Colonic mucosa (tissue), 4 donors: Measurements from ENCODE around the gene ITGA1. TPM values are rescaled to one million over a fixed set of nuclear protein-coding genes. Genes with fewer than 3 reads are reported as not detected.
"Not testable (repeated sequence)": the region's sequence is repeated elsewhere in the genome, so short reads cannot be mapped to it uniquely, and the experiment has no call there.

Experiments
- DNase-seq: peaks from one replicate; pipeline ENCODE4 v3.0.0-alpha.2; 2020
- H3K27ac ChIP-seq: fragments of 200-600 bp; one replicate; pipeline ENCODE4 v1.8.0; 2021
- H3K27me3 ChIP-seq: fragments of 200-600 bp; one replicate; pipeline ENCODE4 v1.8.0; 2021
- H3K36me3 ChIP-seq: fragments of 200-600 bp; one replicate; pipeline ENCODE4 v1.8.0; 2021
- H3K4me1 ChIP-seq: fragments of 200-600 bp; one replicate; pipeline ENCODE4 v1.8.0; 2021; ENCODE audit warnings: mild to moderate bottlenecking
- H3K4me3 ChIP-seq: fragments of 200-600 bp; one replicate; pipeline ENCODE4 v1.8.0; 2021
- H3K9ac ChIP-seq, 2 donors: one replicate each; pipeline ENCODE4 v1.7.0; 2013; ENCODE audit warnings: control low read depth in 2 of 2, low read depth in 2 of 2, low read length in 2 of 2
- H3K9me3 ChIP-seq: fragments of 200-600 bp; one replicate; pipeline ENCODE4 v1.8.0; 2021
- intact Hi-C: fragments of 100-400 bp; cut with DNase I; formaldehyde crosslinking; loops from one replicate; pipeline ENCODE4 v1.14.1; 2022
- total RNA-seq, 2 donors: library from RNA; stranded (reverse); fragmentation: NEBNext Ultra II Directional in 1 of 2; extraction: Animal tissue kit (Norgen Biotek cat#: 25700) in 1 of 2; gene quantifications; one replicate each; pipeline ENCODE4 v1.2.1, GENCODE V29; 2021
- TF ChIP-seq, protein P1 (sequence below): fragments of 200-600 bp; IDR thresholded peaks from one replicate; pipeline ENCODE4 v1.8.0; 2022; ENCODE audit warnings: antibody characterized with exemption, mild to moderate bottlenecking
- donor health status: healthy.
- donor health status: DM: no; HTN: no; CAD: no.
- donor health status: DM: no; HTN: no; CAD: no.

ITGA1 gene
- total RNA-seq, 2 donors from 2014 or later, result 19.2 to 52.5 TPM

DNA sequence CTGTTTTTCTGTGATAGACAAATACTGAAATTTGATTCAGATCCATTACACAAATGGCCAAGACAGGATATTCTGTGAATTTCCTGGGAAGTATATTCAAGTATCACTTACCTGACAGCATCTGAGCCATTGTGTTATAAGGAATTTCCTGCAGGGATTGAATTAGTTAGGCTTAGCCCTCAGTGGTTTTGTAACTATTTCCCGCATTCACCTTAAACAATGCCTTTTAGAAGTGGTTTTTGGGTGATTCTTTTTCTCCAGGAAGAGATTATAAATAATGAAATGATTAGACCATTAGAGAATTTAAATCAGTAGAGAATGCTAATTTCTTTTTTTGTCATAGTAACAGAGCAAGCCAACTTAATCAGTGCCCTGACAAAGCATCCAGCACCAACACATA, 30.6 kb downstream of the ITGA1 start:
- Histone ChIP-seq H3K36me3 (no peaks in the 10 kb centered on the region), H3K4me1 (no peaks in the 10 kb centered on the region), H3K4me3 (no peak overlapping the region), H3K27ac (no peak overlapping the region), H3K9me3 (no peaks in the 10 kb centered on the region), H3K27me3 (no peaks in the 10 kb centered on the region), H3K9ac (no peak overlapping the region)
- TF ChIP-seq, protein P1, sequence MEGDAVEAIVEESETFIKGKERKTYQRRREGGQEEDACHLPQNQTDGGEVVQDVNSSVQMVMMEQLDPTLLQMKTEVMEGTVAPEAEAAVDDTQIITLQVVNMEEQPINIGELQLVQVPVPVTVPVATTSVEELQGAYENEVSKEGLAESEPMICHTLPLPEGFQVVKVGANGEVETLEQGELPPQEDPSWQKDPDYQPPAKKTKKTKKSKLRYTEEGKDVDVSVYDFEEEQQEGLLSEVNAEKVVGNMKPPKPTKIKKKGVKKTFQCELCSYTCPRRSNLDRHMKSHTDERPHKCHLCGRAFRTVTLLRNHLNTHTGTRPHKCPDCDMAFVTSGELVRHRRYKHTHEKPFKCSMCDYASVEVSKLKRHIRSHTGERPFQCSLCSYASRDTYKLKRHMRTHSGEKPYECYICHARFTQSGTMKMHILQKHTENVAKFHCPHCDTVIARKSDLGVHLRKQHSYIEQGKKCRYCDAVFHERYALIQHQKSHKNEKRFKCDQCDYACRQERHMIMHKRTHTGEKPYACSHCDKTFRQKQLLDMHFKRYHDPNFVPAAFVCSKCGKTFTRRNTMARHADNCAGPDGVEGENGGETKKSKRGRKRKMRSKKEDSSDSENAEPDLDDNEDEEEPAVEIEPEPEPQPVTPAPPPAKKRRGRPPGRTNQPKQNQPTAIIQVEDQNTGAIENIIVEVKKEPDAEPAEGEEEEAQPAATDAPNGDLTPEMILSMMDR, result no peak
- DNase-seq, result no peak
- intact Hi-C loops, result no loop called here

DNA sequence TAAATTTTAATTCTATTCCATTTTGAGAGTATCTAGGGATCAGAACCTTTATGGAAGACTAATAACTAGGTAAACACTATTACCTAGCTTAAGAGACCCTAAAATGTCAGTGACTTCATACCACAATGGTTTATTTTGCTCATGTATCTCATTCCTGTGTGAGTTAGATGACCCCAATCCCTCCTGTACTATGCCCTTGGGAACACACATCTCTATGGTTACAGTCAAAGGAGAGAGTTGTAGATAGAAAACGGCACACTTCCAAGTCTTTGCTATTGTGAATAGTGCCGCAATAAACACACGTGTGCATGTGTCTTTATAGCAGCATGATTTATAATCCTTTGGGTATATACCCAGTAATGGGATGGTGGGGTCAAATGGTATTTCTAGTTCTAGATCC, 31.1 kb downstream of the ITGA1 start:
- H3K4me1 ChIP-seq, H3K9ac ChIP-seq, H3K27ac ChIP-seq, H3K4me3 ChIP-seq, H3K27me3 ChIP-seq, H3K36me3 ChIP-seq, H3K9me3 ChIP-seq, intact Hi-C loops, DNase-seq: not testable (repeated sequence)

DNA sequence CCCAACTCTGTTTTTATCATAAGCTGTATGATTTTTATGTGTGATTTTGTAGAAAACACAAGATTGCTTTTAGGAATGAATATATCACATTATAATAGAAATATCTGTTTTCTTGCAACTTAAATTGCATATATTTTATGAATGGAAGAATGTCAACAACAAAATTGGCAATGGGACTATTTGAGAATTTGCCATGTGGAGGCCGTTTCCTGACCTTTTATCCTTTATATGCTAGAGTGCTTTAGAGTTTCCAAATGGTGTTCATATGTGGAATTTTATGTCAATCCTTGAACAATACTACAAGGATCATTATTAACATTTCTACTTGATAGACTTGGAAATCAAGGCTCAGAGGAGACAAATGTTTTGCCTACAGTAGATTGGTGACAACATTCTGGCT, 34.2 kb downstream of the ITGA1 start:
- Histone ChIP-seq H3K4me3 (no peak overlapping the region), H3K9ac (no peak overlapping the region), H3K27ac (no peak overlapping the region), H3K4me1 (no peaks in the 10 kb centered on the region), H3K27me3 (no peaks in the 10 kb centered on the region), H3K9me3 (no peaks in the 10 kb centered on the region), H3K36me3 (no peaks in the 10 kb centered on the region)
- DNase-seq, result no peak
- TF ChIP-seq, protein P1, result no peak
- intact Hi-C loops, result no loop called here

DNA sequence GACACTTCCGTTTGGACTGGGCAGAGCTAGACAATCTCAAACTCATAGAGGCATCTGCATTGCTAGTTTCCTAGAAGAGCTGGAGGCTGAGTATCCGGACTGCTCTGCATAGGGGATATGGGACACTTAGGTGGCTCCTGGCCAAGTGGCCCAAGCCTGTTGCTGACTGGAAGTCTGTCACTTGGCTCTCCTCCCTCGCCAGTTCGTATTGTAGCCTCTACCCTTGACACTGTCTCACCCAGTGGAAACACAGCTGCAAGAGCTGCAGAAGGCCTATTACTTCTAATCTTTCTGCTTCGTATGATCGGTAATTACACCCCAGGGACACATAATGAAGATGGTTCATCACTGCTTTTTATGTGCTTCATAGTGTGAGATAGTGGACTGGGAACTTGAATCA, 34.7 kb downstream of the ITGA1 start:
- TF ChIP-seq, protein P1, result no peak
- intact Hi-C loops, result no loop called here
- Histone ChIP-seq H3K4me3 (no peak overlapping the region), H3K36me3 (no peaks in the 10 kb centered on the region), H3K9me3 (no peaks in the 10 kb centered on the region), H3K4me1 (no peaks in the 10 kb centered on the region), H3K9ac (no peak overlapping the region), H3K27me3 (no peaks in the 10 kb centered on the region), H3K27ac (no peak overlapping the region)
- peak; percentile 29 for DNase-seq

DNA sequence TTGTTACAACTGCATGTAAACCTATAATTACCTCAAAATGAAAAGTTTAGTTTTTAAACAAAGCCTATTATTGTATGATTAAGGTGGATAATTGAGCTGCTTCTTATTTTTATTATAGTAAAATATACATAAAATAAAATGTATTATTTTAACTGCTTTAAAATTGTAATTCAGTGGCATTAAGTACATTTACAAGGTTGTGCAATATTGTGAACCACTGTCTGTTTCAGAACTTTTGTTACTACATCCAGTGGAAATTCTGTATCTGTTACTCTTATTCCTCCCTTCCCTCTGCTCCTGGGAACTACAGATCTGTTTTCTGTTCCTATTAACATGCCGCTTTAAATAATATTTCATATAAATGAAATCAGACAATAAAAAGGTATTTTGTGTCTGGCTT, 37.1 kb downstream of the ITGA1 start:
- intact Hi-C loops, result no loop called here
- H3K9ac ChIP-seq, result no peak overlapping the region
- no peaks in the 10 kb centered on the region for H3K9me3 ChIP-seq
- H3K4me3 ChIP-seq, result no peak overlapping the region
- no peaks in the 10 kb centered on the region for H3K4me1 ChIP-seq
- no peak overlapping the region for H3K27ac ChIP-seq
- TF ChIP-seq, protein P1, result no peak
- H3K27me3 ChIP-seq, result no peaks in the 10 kb centered on the region
- H3K36me3 ChIP-seq, result no peaks in the 10 kb centered on the region
- no peak for DNase-seq

DNA sequence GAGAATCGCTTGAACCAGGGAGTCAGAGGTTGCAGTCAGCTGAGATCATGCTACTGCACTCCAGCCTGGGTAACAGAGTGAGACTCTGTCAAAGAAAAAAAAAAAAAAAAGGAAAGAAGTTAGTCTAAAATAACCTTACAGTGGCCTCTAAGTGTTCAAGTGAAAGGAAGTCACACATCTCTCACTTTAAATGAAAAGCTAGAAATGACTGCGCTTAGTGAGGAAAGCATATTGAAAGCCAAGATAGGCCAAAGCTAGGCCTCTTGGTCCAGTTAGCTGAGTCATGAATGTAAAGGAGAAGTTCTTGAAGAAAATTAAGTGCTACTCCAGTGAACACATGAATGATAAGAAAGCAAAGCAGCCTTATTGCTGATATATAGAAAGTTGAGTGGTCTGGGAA, 38.1 kb downstream of the ITGA1 start:
- Histone ChIP-seq H3K9me3 (no peaks in the 10 kb centered on the region), H3K4me3 (no peak overlapping the region), H3K27me3 (no peaks in the 10 kb centered on the region), H3K9ac (no peak overlapping the region), H3K36me3 (no peaks in the 10 kb centered on the region), H3K27ac (no peak overlapping the region), H3K4me1 (no peaks in the 10 kb centered on the region)
- intact Hi-C loops, result no loop called here
- TF ChIP-seq, protein P1, result no peak
- no peak for DNase-seq
